HCT116 (cell line): Measurements from ENCODE around the gene AGFG2. TPM values are rescaled to one million over a fixed set of nuclear protein-coding genes. Genes with fewer than 3 reads are reported as not detected.

Source experiments
- ATAC-seq: fragments of 200-7000 bp; cut with Tn5 transposase; 2 replicates; pipeline ENCODE4 v1.9.1; 2020; ENCODE audit warnings: mild to moderate bottlenecking, moderate library complexity
- BruUV-seq: library from RNA; stranded (reverse); fragments of 400-500 nt; replicated peaks from 2 replicates; lab custom pipeline; 2021; lab: Mats Ljungman, UMichigan
- CTCF ChIA-PET: fragments of 300-600 bp; sonication (Branson Sonifier 250); formaldehyde crosslinking; loops from one replicate; lab custom pipeline; 2021; ENCODE audit warnings: antibody characterized with exemption; lab: Charles Lee
- POLR2A ChIA-PET: fragments of 300-600, 350-600 bp; sonication (Branson Sonifier 250); formaldehyde crosslinking; loops from one replicate; lab custom pipeline; 2021; ENCODE audit warnings: antibody characterized with exemption; lab: Charles Lee
- RAD21 ChIA-PET, 2 experiments: fragments of 300-600 bp; sonication (Branson Sonifier 250); formaldehyde crosslinking; loops; one replicate each; lab custom pipeline; 2023; ENCODE audit warnings: low total read pairs in 2 of 2; ENCODE audit not compliant: uncharacterized antibody in 2 of 2, unreplicated experiment in 2 of 2, low non-redundant PET in 1 of 2; lab: Charles Lee
- DNase-seq: peaks from one replicate; pipeline ENCODE4 v3.0.0-alpha.2; 2010; ENCODE audit warnings: low read depth, low spot score
- H2AFZ ChIP-seq: fragments of 200-600 bp; shearing (Covaris generic), sonication (generic); 2 replicates; pipeline ENCODE4 v1.6.1; 2017; ENCODE audit warnings: low read depth, mixed run types, mixed read lengths, antibody characterized with exemption, low read length; ENCODE audit not compliant: poor library complexity, severe bottlenecking
- H3K27ac ChIP-seq: 2 replicates; pipeline ENCODE4 v1.5.1; 2012; ENCODE audit warnings: low read depth, low read length
- H3K27me3 ChIP-seq: fragments of 200-600 bp; sonication (generic); 2 replicates; pipeline ENCODE4 v1.6.1; 2016; ENCODE audit warnings: mixed run types, low read length, mixed read lengths; ENCODE audit not compliant: insufficient read depth
- H3K36me3 ChIP-seq, 2 experiments: fragments of 200-500 bp in 1 of 2; fragments of 200-600 bp in 1 of 2; sonication (Bioruptor generic) in 1 of 2; sonication (generic) in 1 of 2; 2 replicates each; pipeline versions ENCODE4 v1.5.1 to v1.6.1; 2014 to 2016; ENCODE audit warnings: low read length in 2 of 2, inconsistent platforms in 1 of 2, mixed read lengths in 1 of 2, mixed run types in 1 of 2; ENCODE audit not compliant: insufficient read depth in 2 of 2, control insufficient read depth in 1 of 2
- H3K4me1 ChIP-seq, 2 experiments: fragments of 200-600 bp in 1 of 2; sonication (generic) in 1 of 2; 2 replicates each; pipeline versions ENCODE4 v1.5.1 to v1.6.1; 2012 to 2017; ENCODE audit warnings: low read length in 2 of 2, inconsistent platforms in 1 of 2, mild to moderate bottlenecking in 1 of 2, mixed read lengths in 1 of 2, mixed run types in 1 of 2, moderate library complexity in 1 of 2; ENCODE audit not compliant: insufficient read depth in 2 of 2, control insufficient read depth in 1 of 2
- H3K4me2 ChIP-seq: fragments of 200-600 bp; sonication (generic); 2 replicates; pipeline ENCODE4 v1.6.1; 2017; ENCODE audit warnings: mixed run types, low read length, mixed read lengths
- H3K4me3 ChIP-seq, 2 experiments: fragments of 200-600 bp in 1 of 2; sonication (generic) in 1 of 2; replicated peaks in 1 of 2; 2 replicates each; pipeline ENCODE4 v1.5.1; 2011 to 2016; ENCODE audit warnings: low read length in 2 of 2, control low read depth in 1 of 2, low read depth in 1 of 2, mild to moderate bottlenecking in 1 of 2, mixed read lengths in 1 of 2, mixed run types in 1 of 2
- H3K79me2 ChIP-seq: fragments of 200-600 bp; sonication (generic); 2 replicates; pipeline ENCODE4 v1.6.1; 2017; ENCODE audit warnings: mild to moderate bottlenecking, mixed run types, low read length, moderate library complexity, mixed read lengths; ENCODE audit not compliant: insufficient read depth
- H3K9ac ChIP-seq: fragments of 200-600 bp; sonication (generic); 2 replicates; pipeline ENCODE4 v1.6.1; 2016; ENCODE audit warnings: low read length, mixed read lengths
- H3K9me2 ChIP-seq: fragments of 200-600 bp; sonication (generic), shearing (Covaris generic); 2 replicates; pipeline ENCODE4 v1.6.1; 2017; ENCODE audit warnings: mixed run types, mild to moderate bottlenecking, moderate library complexity; ENCODE audit not compliant: insufficient read depth
- H3K9me3 ChIP-seq, 2 experiments: fragments of 200-500 bp in 1 of 2; fragments of 200-600 bp in 1 of 2; sonication (Bioruptor generic) in 1 of 2; sonication (generic) in 1 of 2; 2 replicates each; pipeline ENCODE4 v1.6.1; 2014 to 2017; ENCODE audit warnings: low read length in 2 of 2, mixed read lengths in 2 of 2, inconsistent platforms in 1 of 2, low read depth in 1 of 2, mild to moderate bottlenecking in 1 of 2, mixed run types in 1 of 2, moderate library complexity in 1 of 2; ENCODE audit not compliant: control insufficient read depth in 1 of 2, insufficient read depth in 1 of 2
- H4K20me1 ChIP-seq: fragments of 200-600 bp; sonication (generic), shearing (Covaris generic); 2 replicates; pipeline ENCODE4 v1.6.1; 2017; ENCODE audit warnings: mixed run types, mild to moderate bottlenecking, moderate library complexity; ENCODE audit not compliant: insufficient read depth
- ATF3 ChIP-seq: IDR thresholded peaks from 2 replicates; pipeline ENCODE4 v1.6.1; 2012
- CBX3 ChIP-seq: IDR thresholded peaks from 2 replicates; pipeline ENCODE4 v1.6.1; 2012; ENCODE audit warnings: low read depth
- CEBPB ChIP-seq: IDR thresholded peaks from 2 replicates; pipeline ENCODE4 v1.6.1; 2012; ENCODE audit warnings: low read depth
- CTCF ChIP-seq, 3 experiments: fragments of 200-600 bp in 1 of 3; sonication (generic) in 1 of 3; IDR thresholded peaks in 2 of 3; conservative IDR thresholded peaks in 1 of 3; 2 replicates each; pipeline ENCODE4 v1.5.1; 2012 to 2017; ENCODE audit warnings: low read depth in 2 of 3, low read length in 2 of 3, antibody characterized with exemption in 1 of 3, borderline replicate concordance in 1 of 3, control low read depth in 1 of 3, mild to moderate bottlenecking in 1 of 3, mixed read lengths in 1 of 3, mixed run types in 1 of 3, moderate library complexity in 1 of 3; ENCODE audit not compliant: insufficient read depth in 1 of 3
- ELF1 ChIP-seq: IDR thresholded peaks from 2 replicates; pipeline ENCODE4 v1.6.1; 2012; ENCODE audit warnings: low read depth, borderline replicate concordance
- EZH2 ChIP-seq: fragments of 200-600 bp; sonication (generic); IDR thresholded peaks from 2 replicates; pipeline ENCODE4 v1.6.1; 2017; ENCODE audit warnings: antibody characterized with exemption, mixed run types
- EZH2phosphoT487 ChIP-seq: fragments of 200-600 bp; IDR thresholded peaks from 2 replicates; pipeline ENCODE4 v1.6.1; 2018; ENCODE audit warnings: antibody characterized with exemption, borderline replicate concordance
- JUND ChIP-seq: IDR thresholded peaks from 2 replicates; pipeline ENCODE4 v1.6.1; 2012
- MAX ChIP-seq: IDR thresholded peaks from 2 replicates; pipeline ENCODE4 v1.6.1; 2012
- POLR2A ChIP-seq: IDR thresholded peaks from 2 replicates; pipeline ENCODE4 v1.7.0; 2011; ENCODE audit warnings: borderline replicate concordance; ENCODE audit not compliant: insufficient read depth, insufficient read length; ENCODE audit errors: extremely low read depth
- POLR2AphosphoS5 ChIP-seq: IDR thresholded peaks from 2 replicates; pipeline ENCODE4 v1.6.1; 2011; ENCODE audit warnings: mild to moderate bottlenecking, low read depth, low read length, moderate library complexity
- SP1 ChIP-seq: IDR thresholded peaks from 2 replicates; pipeline ENCODE4 v1.6.1; 2012; ENCODE audit warnings: low read depth
- SRF ChIP-seq: IDR thresholded peaks from 2 replicates; pipeline ENCODE4 v1.6.1; 2012; ENCODE audit warnings: low read depth
- TCF7L2 ChIP-seq: IDR thresholded peaks from 2 replicates; pipeline ENCODE4 v1.7.0; 2011; ENCODE audit warnings: borderline replicate concordance, inconsistent platforms; ENCODE audit not compliant: insufficient read depth, insufficient read length; ENCODE audit errors: extremely low read depth
- YY1 ChIP-seq: IDR thresholded peaks from 2 replicates; pipeline ENCODE4 v1.6.1; 2011; ENCODE audit warnings: low read length, low read depth, moderate library complexity, mild to moderate bottlenecking; ENCODE audit not compliant: insufficient replicate concordance; ENCODE audit errors: extremely low read depth
- ZBTB33 ChIP-seq: IDR thresholded peaks from 2 replicates; pipeline ENCODE4 v1.6.1; 2011; ENCODE audit warnings: mild to moderate bottlenecking, low read length, moderate library complexity; ENCODE audit not compliant: insufficient replicate concordance; ENCODE audit errors: extremely low read depth
- ZFX ChIP-seq: fragments of 450-650 bp; IDR thresholded peaks from 2 replicates; pipeline ENCODE4 v1.6.1; 2017
- intact Hi-C: fragments of 100-400 bp; cut with micrococcal nuclease; formaldehyde crosslinking; loops from 2 replicates; pipeline ENCODE4 v1.10.0; 2022
- total RNA-seq: library from RNA; stranded (reverse); gene quantifications from one replicate; pipeline ENCODE4 v1.2.1, GENCODE V29; 2021; ENCODE audit not compliant: unreplicated experiment
- TF ChIP-seq, protein P1 (sequence below): IDR thresholded peaks from 2 replicates; pipeline ENCODE4 v1.6.1; 2012; ENCODE audit warnings: low read depth

The AGFG2 gene
- total RNA-seq, 1 experiment from 2014 or later: 14.0 TPM

DNA sequence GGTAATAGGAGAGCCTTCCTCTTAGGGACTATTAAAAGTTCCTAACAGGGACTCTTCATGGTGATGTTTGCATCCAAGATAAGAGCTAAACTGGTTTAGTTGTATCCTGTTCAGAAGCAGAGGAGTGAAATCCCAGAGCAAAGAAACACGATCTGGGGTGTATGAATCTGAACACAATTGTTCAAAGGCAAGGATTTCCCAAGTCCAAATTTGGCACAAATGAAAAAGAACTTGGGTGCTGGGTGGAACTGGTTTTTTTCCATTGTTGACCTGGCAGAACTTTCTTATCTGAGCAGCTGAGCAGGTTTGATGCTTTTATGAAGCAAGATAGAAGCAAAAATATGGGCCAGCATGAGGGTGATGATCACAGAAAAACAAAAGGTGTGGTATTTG, 6.0 kb downstream of the AGFG2 start:
- peak overlapping the region; percentile 22 to 38 for H3K4me3 ChIP-seq
- ChIA-PET RAD21 (no interaction called here), POLR2A (interaction anchor here (0.6 to 1.7 kb wide), 3 partner anchors 41 to 117 kb away, joined by 3 to 10 read pairs (median 4); partner anchors contain the start of genes FBXO24, LRCH4 and ZCWPW1), CTCF (interaction anchor here (0.9 to 1.3 kb wide), 4 partner anchors 12 to 75 kb away, joined by 3 to 10 read pairs (median 4); no protein-coding TSS in a partner anchor)
- TSS peak; percentile 91 for BruUV-seq
- no peaks in the 10 kb centered on the region for H3K9me3 ChIP-seq
- H3K79me2 ChIP-seq: peaks cover 20% of the 10 kb centered on the region; the same call in 1 of the 2 replicates
- intact Hi-C loops: loop anchor here (2.0 kb wide), 1 partner anchor 42 kb away; no protein-coding TSS in a partner anchor
- H3K9ac ChIP-seq: peak overlapping the region; percentile 61
- no peak overlapping the region for H2AFZ ChIP-seq
- H3K27ac ChIP-seq: peak overlapping the region; percentile 95
- H3K9me2 ChIP-seq: no peaks in the 10 kb centered on the region
- H3K4me1 ChIP-seq: peaks cover 54 to 59% of the 10 kb centered on the region in 2 experiments
- H3K4me2 ChIP-seq: peak overlapping the region; percentile 79
- no peaks in the 10 kb centered on the region for H4K20me1 ChIP-seq
- H3K27me3 ChIP-seq: no peaks in the 10 kb centered on the region
- no peaks in the 10 kb centered on the region for H3K36me3 ChIP-seq
- no peak for TF ChIP-seq POLR2A
- no peak for TF ChIP-seq CEBPB
- TF ChIP-seq CTCF (IDR thresholded peaks at IDR 0.05 in 2 of 3, conservative IDR thresholded peaks at IDR 0.05 in 1 of 3; ENCODE audit: borderline replicate concordance in 1 of 3, insufficient read depth in 1 of 3, low read depth in 2 of 3, low read length in 2 of 3): no peak
- TF ChIP-seq ATF3: no peak
- TF ChIP-seq ZBTB33: no peak
- TF ChIP-seq EZH2phosphoT487: no peak
- TF ChIP-seq ELF1: no peak
- TF ChIP-seq CBX3: no peak
- TF ChIP-seq, protein P1, sequence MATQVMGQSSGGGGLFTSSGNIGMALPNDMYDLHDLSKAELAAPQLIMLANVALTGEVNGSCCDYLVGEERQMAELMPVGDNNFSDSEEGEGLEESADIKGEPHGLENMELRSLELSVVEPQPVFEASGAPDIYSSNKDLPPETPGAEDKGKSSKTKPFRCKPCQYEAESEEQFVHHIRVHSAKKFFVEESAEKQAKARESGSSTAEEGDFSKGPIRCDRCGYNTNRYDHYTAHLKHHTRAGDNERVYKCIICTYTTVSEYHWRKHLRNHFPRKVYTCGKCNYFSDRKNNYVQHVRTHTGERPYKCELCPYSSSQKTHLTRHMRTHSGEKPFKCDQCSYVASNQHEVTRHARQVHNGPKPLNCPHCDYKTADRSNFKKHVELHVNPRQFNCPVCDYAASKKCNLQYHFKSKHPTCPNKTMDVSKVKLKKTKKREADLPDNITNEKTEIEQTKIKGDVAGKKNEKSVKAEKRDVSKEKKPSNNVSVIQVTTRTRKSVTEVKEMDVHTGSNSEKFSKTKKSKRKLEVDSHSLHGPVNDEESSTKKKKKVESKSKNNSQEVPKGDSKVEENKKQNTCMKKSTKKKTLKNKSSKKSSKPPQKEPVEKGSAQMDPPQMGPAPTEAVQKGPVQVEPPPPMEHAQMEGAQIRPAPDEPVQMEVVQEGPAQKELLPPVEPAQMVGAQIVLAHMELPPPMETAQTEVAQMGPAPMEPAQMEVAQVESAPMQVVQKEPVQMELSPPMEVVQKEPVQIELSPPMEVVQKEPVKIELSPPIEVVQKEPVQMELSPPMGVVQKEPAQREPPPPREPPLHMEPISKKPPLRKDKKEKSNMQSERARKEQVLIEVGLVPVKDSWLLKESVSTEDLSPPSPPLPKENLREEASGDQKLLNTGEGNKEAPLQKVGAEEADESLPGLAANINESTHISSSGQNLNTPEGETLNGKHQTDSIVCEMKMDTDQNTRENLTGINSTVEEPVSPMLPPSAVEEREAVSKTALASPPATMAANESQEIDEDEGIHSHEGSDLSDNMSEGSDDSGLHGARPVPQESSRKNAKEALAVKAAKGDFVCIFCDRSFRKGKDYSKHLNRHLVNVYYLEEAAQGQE: no peak
- TF ChIP-seq MAX: no peak
- no peak for TF ChIP-seq ZFX
- TF ChIP-seq YY1: no peak
- TF ChIP-seq EZH2: no peak
- TF ChIP-seq SP1: no peak
- no peak for TF ChIP-seq JUND
- TF ChIP-seq SRF: no peak
- TF ChIP-seq POLR2AphosphoS5: no peak
- no peak for TF ChIP-seq TCF7L2
- no peak for ATAC-seq
- no peak for DNase-seq
